ENCODE measurements around the gene ITGA11.

The ITGA11 gene

GRCh38 chr15:68276668-68277067 lies 155.3 kb downstream of the ITGA11 start:
- TF ChIP-seq CTCF (IDR thresholded peaks at IDR 0.05; ENCODE audit: low read depth, low read length, missing control alignments) = no peak
- peak overlapping the region; percentile 64 for H3K4me3 ChIP-seq (replicated peaks; ENCODE audit: low read depth, low read length)
- DNase-seq (ENCODE audit: extremely low read depth, low read depth) = no peak

GRCh38 chr15:68275165-68275746 lies 156.7 kb downstream of the ITGA11 start:
- no peak for TF ChIP-seq CTCF (IDR thresholded peaks at IDR 0.05; ENCODE audit: low read depth, low read length, missing control alignments)
- H3K4me3 ChIP-seq (replicated peaks; ENCODE audit: low read depth, low read length) = no peak overlapping the region
- DNase-seq (ENCODE audit: extremely low read depth, low read depth) = no peak

- no peak overlapping the region for H3K4me3 ChIP-seq (replicated peaks; ENCODE audit: low read depth, low read length)
- DNase-seq (ENCODE audit: extremely low read depth, low read depth) = no peak
- TF ChIP-seq CTCF (IDR thresholded peaks at IDR 0.05; ENCODE audit: low read depth, low read length, missing control alignments) = no peak
Observed at GRCh38 chr15:68274201-68274848, 157.6 kb downstream of the ITGA11 start.

GRCh38 chr15:68272721-68273271 lies 159.2 kb downstream of the ITGA11 start:
- no peak for TF ChIP-seq CTCF (IDR thresholded peaks at IDR 0.05; ENCODE audit: low read depth, low read length, missing control alignments)
- DNase-seq (ENCODE audit: extremely low read depth, low read depth) = peak; percentile 63

GRCh38 chr15:68271854-68272471 lies 160.0 kb downstream of the ITGA11 start:
- DNase-seq (ENCODE audit: extremely low read depth, low read depth) = no peak
- no peak for TF ChIP-seq CTCF (IDR thresholded peaks at IDR 0.05; ENCODE audit: low read depth, low read length, missing control alignments)
- peak overlapping the region; percentile 14; the same call in 1 of the 2 replicates for H3K4me3 ChIP-seq (replicated peaks; ENCODE audit: low read depth, low read length)

More at GRCh38 chr15:68272721-68273271, 159.2 kb downstream of the ITGA11 start:
- H3K4me3 ChIP-seq (replicated peaks; ENCODE audit: low read depth, low read length) = no peak overlapping the region

- no peak for TF ChIP-seq CTCF (IDR thresholded peaks at IDR 0.05; ENCODE audit: low read depth, low read length, missing control alignments)
- DNase-seq (ENCODE audit: extremely low read depth, low read depth) = no peak
- H3K4me3 ChIP-seq (replicated peaks; ENCODE audit: low read depth, low read length) = no peak overlapping the region
Observed at GRCh38 chr15:68268405-68268804, 163.6 kb downstream of the ITGA11 start.

Measured in HFF-Myc (cell line).